K562 (cell line): ENCODE measurements around the gene HHATL. TPM values are rescaled to one million over a fixed set of nuclear protein-coding genes. Genes with fewer than 3 reads are reported as not detected.

ENCODE experiments used
- AFF4 ChIP-seq: sonication (generic); formaldehyde crosslinking; IDR thresholded peaks from 2 replicates; pipeline ENCODE4 v1.8.0; 2023; ENCODE audit warnings: mild to moderate bottlenecking, missing genetic modification reagents
- CBX5 ChIP-seq: IDR thresholded peaks from 2 replicates; pipeline ENCODE4 v1.6.1; 2014; ENCODE audit warnings: low read depth, borderline replicate concordance
- CTCF ChIP-seq, 3 experiments: IDR thresholded peaks in 2 of 3; conservative IDR thresholded peaks in 1 of 3; 2 replicates each; pipeline ENCODE4 v1.5.1; 2011 to 2012; ENCODE audit warnings: low read length in 3 of 3, mild to moderate bottlenecking in 3 of 3, control low read depth in 2 of 3, improper control_type of control experiment in 1 of 3, inconsistent platforms in 1 of 3, low read depth in 1 of 3, mixed read lengths in 1 of 3, moderate library complexity in 1 of 3; ENCODE audit not compliant: insufficient read depth in 2 of 3
- FOXJ3 ChIP-seq: sonication (generic); formaldehyde crosslinking; IDR thresholded peaks from 2 replicates; pipeline ENCODE4 v1.4.0; 2020; ENCODE audit warnings: mild to moderate bottlenecking, missing genetic modification reagents
- KAT8 ChIP-seq: fragments of 450-650 bp; IDR thresholded peaks from 2 replicates; pipeline ENCODE4 v1.6.1; 2016; ENCODE audit warnings: low read depth, mild to moderate bottlenecking
- NCOA2 ChIP-seq, 2 experiments: fragments of 450-650 bp; IDR thresholded peaks; 2 replicates each; pipeline ENCODE4 v1.6.1; 2018; ENCODE audit warnings: mild to moderate bottlenecking in 2 of 2, moderate library complexity in 1 of 2; ENCODE audit not compliant: partially characterized antibody in 2 of 2
- POU5F1 ChIP-seq: fragments of 150-350 bp; IDR thresholded peaks from 2 replicates; pipeline ENCODE4 v1.6.1; 2014; ENCODE audit warnings: borderline replicate concordance, low read length, low read depth, mild to moderate bottlenecking; ENCODE audit not compliant: partially characterized antibody
- RB1 ChIP-seq: fragments of 450-650 bp; IDR thresholded peaks from 2 replicates; pipeline ENCODE4 v1.6.1; 2017; ENCODE audit warnings: low read depth, mild to moderate bottlenecking
- RERE ChIP-seq: sonication (generic); formaldehyde crosslinking; IDR thresholded peaks from 2 replicates; pipeline ENCODE4 v1.8.0; 2023; ENCODE audit warnings: missing genetic modification reagents, mild to moderate bottlenecking, borderline replicate concordance
- SMARCC2 ChIP-seq: fragments of 450-650 bp; IDR thresholded peaks from 2 replicates; pipeline ENCODE4 v1.6.1; 2017; ENCODE audit warnings: antibody characterized with exemption, moderate library complexity, mild to moderate bottlenecking, low read depth
- SP2 ChIP-seq: IDR thresholded peaks from 2 replicates; pipeline ENCODE4 v1.6.1; 2011; ENCODE audit warnings: mild to moderate bottlenecking, low read depth, low read length, moderate library complexity; ENCODE audit not compliant: poor library complexity, severe bottlenecking; ENCODE audit errors: extremely low read depth
- TEAD2 ChIP-seq: fragments of 450-650 bp; IDR thresholded peaks from 2 replicates; pipeline ENCODE4 v1.6.1; 2016; ENCODE audit warnings: missing genetic modification characterization, control low read depth, missing compliant biosample characterization
- THAP7 ChIP-seq: fragments of 250-450 bp; sonication (Bioruptor Pico); IDR thresholded peaks from 2 replicates; pipeline ENCODE4 v1.5.0; 2021
- ZNF444 ChIP-seq: fragments of 250-450 bp; sonication (Bioruptor Pico); IDR thresholded peaks from 2 replicates; pipeline ENCODE4 v1.4.0; 2020; ENCODE audit warnings: mild to moderate bottlenecking, moderate library complexity
- polyA plus RNA-seq, 8 experiments: library from polyadenylated mRNA; depleted of rRNA in 4 of 8; stranded (reverse) in 5 of 8; unstranded in 3 of 8; fragments of >200 nt; fragmentation: Nextera tagmentation in 2 of 8; fragmentation: Illumina TruSeq in 1 of 8; extraction: Ambion mirVana in 2 of 8; extraction: Trizol in 1 of 8; gene quantifications; 2 replicates each; pipeline versions ENCODE4 v1.2.1 to v1.2.3, GENCODE V29; 2011 to 2014; ENCODE audit warnings: inconsistent platforms in 1 of 8, missing spikeins in 1 of 8
- total RNA-seq, 7 experiments: library from RNA; depleted of rRNA in 6 of 7; stranded (reverse); fragments of >200 nt in 6 of 7; fragmentation: Illumina TruSeq in 2 of 7; extraction: Trizol in 2 of 7; gene quantifications; 2 replicates each; pipeline versions ENCODE4 v1.2.1 to v1.2.3, GENCODE V29; 2011 to 2021; ENCODE audit warnings: low replicate concordance in 1 of 7

Gene HHATL
- total and polyA plus RNA-seq, 9 of the 15 experiments (the other 6 are each of a cell fraction or from before 2014, with no cell fraction given): not detected

GRCh38 chr3:42683875-42684598 lies 18.6 kb downstream of the HHATL start (continued):
- TF ChIP-seq CTCF (IDR thresholded peaks at IDR 0.05 in 2 of 3, conservative IDR thresholded peaks at IDR 0.05 in 1 of 3; ENCODE audit: insufficient read depth in 2 of 3, low read depth in 1 of 3, low read length in 3 of 3) (no peak), RB1 (no peak), POU5F1 (no peak), RERE (CRISPR knock-in tag) (no peak), AFF4 (CRISPR knock-in tag) (no peak), KAT8 (no peak), ZNF444 (CRISPR knock-in tag) (0 out of 2 replicates have a peak, but pooled peaks have one; percentile 36), NCOA2 (IDR thresholded peaks at IDR 0.05; ENCODE audit: partially characterized antibody in 2 of 2) (no peak), FOXJ3 (CRISPR knock-in tag) (no peak), THAP7 (CRISPR knock-in tag) (no peak), SP2 (no peak), CBX5 (no peak), SMARCC2 (no peak; the same call in 1 of the 2 replicates), TEAD2 (tag) (no peak)
